HepG2 (cell line): ENCODE data around the gene DNM1. TPM values are rescaled to one million over a fixed set of nuclear protein-coding genes. Genes with fewer than 3 reads are reported as not detected.

Source experiments
- CEBPB ChIP-seq: IDR thresholded peaks from 2 replicates; pipeline ENCODE4 v1.6.1; 2011; ENCODE audit warnings: low read depth, low read length, improper control_type of control experiment, borderline replicate concordance
- HNRNPL ChIP-seq: fragments of 200-400 bp; formaldehyde crosslinking; IDR thresholded peaks from 2 replicates; pipeline ENCODE4 v1.6.1; 2017; ENCODE audit warnings: mild to moderate bottlenecking, low read depth, low read length
- KDM2A ChIP-seq: sonication (generic); formaldehyde crosslinking; IDR thresholded peaks from 2 replicates; pipeline ENCODE4 v1.4.0; 2020; ENCODE audit warnings: low read depth, missing genetic modification reagents, borderline replicate concordance
- KMT2B ChIP-seq: IDR thresholded peaks from 2 replicates; pipeline ENCODE4 v1.6.1; 2016; ENCODE audit warnings: missing genetic modification reagents, missing compliant biosample characterization
- MIER2 ChIP-seq: IDR thresholded peaks from 2 replicates; pipeline ENCODE4 v1.6.1; 2016; ENCODE audit warnings: missing biosample characterization, missing genetic modification reagents
- NONO ChIP-seq, 2 experiments: fragments of 450-650 bp in 1 of 2; sonication (generic) in 1 of 2; formaldehyde crosslinking in 1 of 2; IDR thresholded peaks in 1 of 2; conservative IDR thresholded peaks in 1 of 2; 2 replicates each; pipeline versions ENCODE4 v1.6.1 to v1.8.0; 2017 to 2022; ENCODE audit warnings: mild to moderate bottlenecking in 1 of 2, missing genetic modification reagents in 1 of 2, moderate library complexity in 1 of 2
- RFX3 ChIP-seq: IDR thresholded peaks from 2 replicates; pipeline ENCODE4 v1.6.1; 2016; ENCODE audit warnings: missing biosample characterization, missing genetic modification reagents
- STAT6 ChIP-seq: sonication (generic); formaldehyde crosslinking; IDR thresholded peaks from 2 replicates; pipeline ENCODE4 v1.4.0; 2020; ENCODE audit warnings: missing genetic modification reagents, mild to moderate bottlenecking, borderline replicate concordance
- ZFX ChIP-seq: sonication (generic); formaldehyde crosslinking; IDR thresholded peaks from 2 replicates; pipeline ENCODE4 v1.4.0; 2020; ENCODE audit warnings: mild to moderate bottlenecking, low read depth, missing genetic modification reagents, moderate library complexity
- ZNF296 ChIP-seq: sonication (generic); formaldehyde crosslinking; conservative IDR thresholded peaks from 2 replicates; pipeline ENCODE4 v1.5.0; 2020; ENCODE audit warnings: mild to moderate bottlenecking, missing genetic modification reagents
- ZNF569 ChIP-seq: sonication (generic); formaldehyde crosslinking; IDR thresholded peaks from 2 replicates; pipeline ENCODE4 v1.5.0; 2020; ENCODE audit warnings: mild to moderate bottlenecking, missing genetic modification reagents, moderate library complexity, borderline replicate concordance
- polyA plus RNA-seq, 8 experiments: library from polyadenylated mRNA; depleted of rRNA in 3 of 8; stranded (reverse) in 7 of 8; unstranded in 1 of 8; fragments of >200 nt; fragmentation: Illumina TruSeq in 4 of 8; extraction: Trizol in 4 of 8; gene quantifications; 2 replicates each; pipeline versions ENCODE4 v1.2.1 to v1.2.3, GENCODE V29; 2011 to 2016; ENCODE audit warnings: low read depth in 4 of 8, missing spikeins in 1 of 8, mixed read lengths in 1 of 8; ENCODE audit not compliant: insufficient read depth in 1 of 8
- total RNA-seq, 5 experiments: library from RNA; depleted of rRNA; stranded (reverse); fragments of >200 nt; fragmentation: Illumina TruSeq; extraction: Trizol; gene quantifications; 2 replicates each; pipeline ENCODE4 v1.2.3, GENCODE V29; 2016; ENCODE audit warnings: low read depth in 1 of 5

Gene DNM1
- total and polyA plus RNA-seq, 2 of the 13 experiments (the other 11 are each of a cell fraction or from before 2014, with no cell fraction given): 0.13 to 0.58 TPM

GRCh38 chr9:128203707-128204551, 750 bp downstream of the DNM1 start (continued):
- TF ChIP-seq KDM2A: peak; percentile 60; the same call in 1 of the 2 replicates
- no peak for TF ChIP-seq STAT6 (CRISPR knock-in tag)
- TF ChIP-seq HNRNPL: peak; percentile 71; the same call in 1 of the 2 replicates
- TF ChIP-seq ZFX (CRISPR knock-in tag): 0 out of 2 replicates have a peak, but pooled peaks have one; percentile 30
- no peak for TF ChIP-seq NONO (IDR thresholded peaks at IDR 0.05)
- TF ChIP-seq NONO (CRISPR knock-in tag; conservative IDR thresholded peaks at IDR 0.05): no peak
- no peak for TF ChIP-seq RFX3 (CRISPR knock-in tag)
- no peak for TF ChIP-seq ZNF296 (CRISPR knock-in tag)
- TF ChIP-seq KMT2B (CRISPR knock-in tag): no peak
- no peak for TF ChIP-seq MIER2 (CRISPR knock-in tag)
- TF ChIP-seq ZNF569 (CRISPR knock-in tag): no peak
- TF ChIP-seq CEBPB: no peak
